WTC11 (cell line): ENCODE data around the gene HPSE2.

Experiments
- HMGA2 ChIP-seq: fragments of 250-450 bp; sonication (Bioruptor Pico); IDR thresholded peaks from 2 replicates; pipeline ENCODE4 v1.4.0; 2021; ENCODE audit warnings: mild to moderate bottlenecking, moderate library complexity
- JAZF1 ChIP-seq: fragments of 250-450 bp; sonication (Bioruptor Pico); IDR thresholded peaks from 2 replicates; pipeline ENCODE4 v1.9.0; 2021; ENCODE audit warnings: moderate library complexity, mild to moderate bottlenecking, inconsistent platforms
- ZNF138 ChIP-seq: sonication (generic); formaldehyde crosslinking; conservative IDR thresholded peaks from 2 replicates; pipeline ENCODE4 v1.8.1; 2022; ENCODE audit warnings: mild to moderate bottlenecking, moderate library complexity, missing genetic modification reagents
- TF ChIP-seq, protein P1 (sequence below): sonication (generic); formaldehyde crosslinking; conservative IDR thresholded peaks from 2 replicates; pipeline ENCODE4 v1.8.1; 2022; ENCODE audit warnings: mild to moderate bottlenecking, missing genetic modification reagents

DNA sequence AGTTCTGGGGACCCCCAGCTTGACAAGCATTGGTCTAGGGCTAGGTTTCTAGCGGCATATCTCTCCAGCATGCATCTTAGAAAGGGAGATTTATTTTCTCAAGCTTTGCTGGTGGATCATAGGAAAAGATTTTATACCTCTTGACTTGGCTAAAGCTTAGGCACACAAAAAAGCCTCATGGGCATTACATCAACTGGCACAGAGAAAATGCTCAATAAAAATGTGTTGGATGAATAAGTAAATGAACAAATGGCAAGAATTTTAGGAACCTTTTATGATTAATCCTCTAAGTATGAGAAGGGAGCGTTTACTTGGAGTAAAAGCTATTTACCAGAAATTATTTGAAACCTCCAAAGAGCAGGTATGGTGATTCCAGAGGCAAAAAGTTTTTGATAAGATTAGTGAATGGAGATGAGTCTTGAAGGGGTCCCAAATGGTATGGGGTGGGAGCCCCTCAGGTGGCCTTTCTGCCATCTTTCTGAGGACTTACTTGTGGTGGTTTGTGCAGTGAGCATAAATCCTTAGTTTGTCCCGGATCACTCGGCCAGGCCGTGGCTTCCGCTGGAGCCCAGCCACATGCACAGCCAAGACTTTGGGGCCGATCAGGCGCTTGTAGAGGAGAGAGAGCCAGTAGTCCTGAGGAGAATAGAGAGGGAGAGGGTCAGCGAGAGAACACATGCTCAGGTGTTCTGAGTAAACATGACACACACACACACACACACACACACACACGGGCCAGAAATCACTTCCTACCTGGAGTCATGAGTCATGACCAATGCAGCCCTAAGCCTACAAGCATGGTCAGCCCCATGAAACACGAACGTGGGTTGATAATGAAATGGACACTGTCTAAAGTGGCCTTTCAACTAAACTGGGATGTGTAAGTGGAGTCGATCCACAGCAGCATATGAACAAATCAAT is 745.8 kb downstream of the HPSE2 start:
- no peak for TF ChIP-seq HMGA2
- no peak for TF ChIP-seq ZNF138 (CRISPR knock-in tag)
- no peak for TF ChIP-seq JAZF1 (CRISPR knock-in tag)
- TF ChIP-seq, protein P1, sequence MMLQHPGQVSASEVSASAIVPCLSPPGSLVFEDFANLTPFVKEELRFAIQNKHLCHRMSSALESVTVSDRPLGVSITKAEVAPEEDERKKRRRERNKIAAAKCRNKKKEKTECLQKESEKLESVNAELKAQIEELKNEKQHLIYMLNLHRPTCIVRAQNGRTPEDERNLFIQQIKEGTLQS (CRISPR knock-in tag), result no peak
